Effector memory CD8-positive, alpha-beta T cell (primary cell): Measurements from ENCODE around the gene SCN10A.

ENCODE experiments used
- ATAC-seq: fragments of 150-1000 bp; cut with Tn5 transposase; replicated peaks from 2 replicates; pipeline ENCODE4 v1.10.0; 2021; ENCODE audit warnings: mild to moderate bottlenecking, moderate library complexity
- DNase-seq, 3 experiments: peaks; one replicate each; pipeline ENCODE4 v3.0.0; 2021
- H3K27ac Mint-ChIP-seq, 2 donors: one replicate each; pipeline ENCODE4 v1.8.0; 2022; ENCODE audit warnings: mild to moderate bottlenecking in 2 of 2, mixed read lengths in 2 of 2, moderate library complexity in 2 of 2
- H3K27me3 Mint-ChIP-seq, 2 donors: one replicate each; pipeline ENCODE4 v1.8.0; 2022; ENCODE audit warnings: mixed read lengths in 2 of 2
- H3K36me3 Mint-ChIP-seq: one replicate; pipeline ENCODE4 v1.8.0; 2022; ENCODE audit warnings: mild to moderate bottlenecking, moderate library complexity, mixed read lengths; ENCODE audit not compliant: insufficient read depth
- H3K4me1 Mint-ChIP-seq, 2 donors: one replicate each; pipeline ENCODE4 v1.8.0; 2022; ENCODE audit warnings: low read depth in 2 of 2, mixed read lengths in 2 of 2
- H3K4me3 Mint-ChIP-seq, 2 donors: one replicate each; pipeline ENCODE4 v1.8.0; 2022; ENCODE audit warnings: mild to moderate bottlenecking in 2 of 2, mixed read lengths in 2 of 2, moderate library complexity in 2 of 2
- H3K9me3 Mint-ChIP-seq, 2 donors: one replicate each; pipeline ENCODE4 v1.8.0; 2022; ENCODE audit warnings: mixed read lengths in 2 of 2

Gene SCN10A

DNA sequence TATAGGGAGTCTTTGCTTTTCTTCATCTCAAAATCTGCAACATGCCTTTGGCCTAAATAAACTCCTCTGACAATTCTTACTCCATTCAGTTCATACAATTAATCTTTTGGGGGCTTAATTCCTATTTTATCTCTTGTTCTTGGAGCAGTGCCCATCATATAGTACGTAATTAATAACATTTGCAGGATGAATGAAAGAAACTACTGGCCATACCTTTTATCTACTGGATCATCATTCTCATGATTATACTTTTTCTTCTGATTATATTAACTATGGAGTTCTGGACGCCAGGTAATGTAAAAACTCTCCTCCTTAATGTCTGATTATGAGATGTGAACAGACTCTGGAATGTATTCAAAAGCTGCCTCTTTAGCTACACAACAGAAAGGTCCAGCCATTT is 120.0 kb downstream of the SCN10A start:
- H3K9me3 Mint-ChIP-seq = peaks cover 0 to 2% of the 10 kb centered on the region in 2 donors
- ATAC-seq (no peak), DNase-seq (no peak)
- H3K36me3 Mint-ChIP-seq = no peaks in the 10 kb centered on the region
- H3K27me3 Mint-ChIP-seq = peaks cover 17 to 24% of the 10 kb centered on the region in 2 donors
- H3K4me3 Mint-ChIP-seq = no peak overlapping the region
- no peaks in the 10 kb centered on the region for H3K4me1 Mint-ChIP-seq
- no peak overlapping the region for H3K27ac Mint-ChIP-seq

GRCh38 chr3:38690185-38690584 is 125.8 kb downstream of the SCN10A start:
- no peak for ATAC-seq
- peaks cover 5 to 10% of the 10 kb centered on the region in 2 donors for H3K27me3 Mint-ChIP-seq
- peaks cover 0 to 2% of the 10 kb centered on the region in 2 donors for H3K9me3 Mint-ChIP-seq
- H3K27ac Mint-ChIP-seq = no peak overlapping the region
- H3K36me3 Mint-ChIP-seq = no peaks in the 10 kb centered on the region
- H3K4me3 Mint-ChIP-seq = no peak overlapping the region
- H3K4me1 Mint-ChIP-seq = no peaks in the 10 kb centered on the region
- no peak for DNase-seq

GRCh38 chr3:38689774-38690173 is 126.2 kb downstream of the SCN10A start:
- ATAC-seq = no peak
- H3K27ac Mint-ChIP-seq = no peak overlapping the region

GRCh38 chr3:38689346-38689745 is 126.7 kb downstream of the SCN10A start:
- H3K27ac Mint-ChIP-seq = no peak overlapping the region
- no peak for DNase-seq
- H3K27me3 Mint-ChIP-seq = peaks cover 0 to 10% of the 10 kb centered on the region in 2 donors

More at GRCh38 chr3:38689774-38690173, 126.2 kb downstream of the SCN10A start:
- no peaks in the 10 kb centered on the region for H3K9me3 Mint-ChIP-seq
- no peak overlapping the region for H3K4me3 Mint-ChIP-seq
- H3K27me3 Mint-ChIP-seq = peaks cover under 1 to 10% of the 10 kb centered on the region in 2 donors
- H3K36me3 Mint-ChIP-seq = no peaks in the 10 kb centered on the region
- no peaks in the 10 kb centered on the region for H3K4me1 Mint-ChIP-seq
- no peak for DNase-seq

GRCh38 chr3:38687321-38687720 is 128.7 kb downstream of the SCN10A start:
- ATAC-seq (no peak), DNase-seq (no peak)
- no peaks in the 10 kb centered on the region for H3K4me1 Mint-ChIP-seq
- H3K27me3 Mint-ChIP-seq = peaks cover 0 to 20% of the 10 kb centered on the region in 2 donors
- H3K9me3 Mint-ChIP-seq = no peaks in the 10 kb centered on the region
- H3K36me3 Mint-ChIP-seq = no peaks in the 10 kb centered on the region
- H3K27ac Mint-ChIP-seq = no peak overlapping the region
- no peak overlapping the region for H3K4me3 Mint-ChIP-seq

More at GRCh38 chr3:38689346-38689745, 126.7 kb downstream of the SCN10A start:
- Mint-ChIP-seq H3K9me3 (no peaks in the 10 kb centered on the region), H3K4me3 (no peak overlapping the region), H3K36me3 (no peaks in the 10 kb centered on the region), H3K4me1 (no peaks in the 10 kb centered on the region)
- no peak for ATAC-seq

GRCh38 chr3:38684546-38684945 is 131.5 kb downstream of the SCN10A start:
- Mint-ChIP-seq H3K4me1 (no peaks in the 10 kb centered on the region), H3K27me3 (peaks cover 0 to 46% of the 10 kb centered on the region in 2 donors), H3K27ac (no peak overlapping the region), H3K36me3 (no peaks in the 10 kb centered on the region), H3K4me3 (no peak overlapping the region), H3K9me3 (no peaks in the 10 kb centered on the region)
- no peak for DNase-seq
- ATAC-seq = no peak

GRCh38 chr3:38669668-38670067 is 146.3 kb downstream of the SCN10A start:
- Mint-ChIP-seq H3K4me1 (no peaks in the 10 kb centered on the region), H3K27ac (no peak overlapping the region), H3K9me3 (no peaks in the 10 kb centered on the region), H3K27me3 (peaks cover 45 to 50% of the 10 kb centered on the region in 2 donors), H3K4me3 (no peak overlapping the region), H3K36me3 (no peaks in the 10 kb centered on the region)
- DNase-seq = no peak
- ATAC-seq = no peak

GRCh38 chr3:38662544-38662943 is 153.5 kb downstream of the SCN10A start:
- DNase-seq = no peak
- no peak for ATAC-seq
- no peak overlapping the region for H3K27ac Mint-ChIP-seq
- peaks cover 42 to 67% of the 10 kb centered on the region in 2 donors for H3K27me3 Mint-ChIP-seq
- H3K36me3 Mint-ChIP-seq = no peaks in the 10 kb centered on the region
- no peak overlapping the region for H3K4me3 Mint-ChIP-seq
- no peaks in the 10 kb centered on the region for H3K4me1 Mint-ChIP-seq
- H3K9me3 Mint-ChIP-seq = peaks cover 4 to 10% of the 10 kb centered on the region in 2 donors

DNA sequence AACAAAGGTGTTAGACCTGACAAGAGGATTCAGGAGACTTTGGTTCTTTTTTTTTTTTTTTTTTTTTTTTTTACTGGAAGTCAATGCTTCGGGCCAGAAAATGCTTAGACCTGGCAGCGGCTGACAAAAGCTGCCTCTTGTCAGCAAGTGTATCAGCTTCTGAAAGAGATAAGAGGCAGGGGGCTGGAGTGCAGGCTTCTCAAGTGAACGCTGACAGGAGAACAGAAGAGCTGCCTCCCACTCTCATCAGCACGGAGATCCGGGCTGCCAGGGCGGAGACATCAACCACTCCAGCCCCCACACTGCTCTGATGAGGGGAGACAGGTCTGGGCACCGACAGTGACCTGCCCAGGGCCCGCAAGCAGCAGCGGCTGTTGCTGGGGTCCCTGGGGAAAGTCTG is 157.2 kb downstream of the SCN10A start:
- peaks cover 4 to 10% of the 10 kb centered on the region in 2 donors for H3K9me3 Mint-ChIP-seq
- DNase-seq (no peak), ATAC-seq (no peak)
- H3K4me3 Mint-ChIP-seq = no peak overlapping the region
- peaks cover 40 to 67% of the 10 kb centered on the region in 2 donors for H3K27me3 Mint-ChIP-seq
- H3K27ac Mint-ChIP-seq = no peak overlapping the region
- peaks cover 0 to 4% of the 10 kb centered on the region in 2 donors for H3K4me1 Mint-ChIP-seq
- no peaks in the 10 kb centered on the region for H3K36me3 Mint-ChIP-seq

DNA sequence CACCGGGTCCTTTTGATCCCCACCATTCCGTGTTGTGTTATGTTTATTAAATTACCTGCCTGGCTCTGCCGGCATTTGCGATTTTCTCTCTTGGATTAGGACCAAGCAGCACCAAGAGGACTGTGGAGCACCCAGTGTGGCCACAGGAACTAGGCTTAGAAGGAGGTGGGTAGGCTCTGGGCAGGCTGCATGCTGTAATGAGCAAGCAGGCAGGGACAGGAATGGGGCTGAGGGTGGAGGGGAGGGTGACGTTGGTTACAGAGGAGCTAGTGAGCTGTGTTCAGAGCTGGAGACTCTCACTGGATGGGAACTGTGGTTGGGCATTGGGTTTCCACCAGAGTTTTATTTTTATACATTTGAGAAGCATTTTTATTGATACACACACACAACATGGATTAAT is 158.6 kb downstream of the SCN10A start:
- no peaks in the 10 kb centered on the region for H3K9me3 Mint-ChIP-seq
- H3K36me3 Mint-ChIP-seq = no peaks in the 10 kb centered on the region
- no peak overlapping the region for H3K4me3 Mint-ChIP-seq
- peaks cover 42 to 67% of the 10 kb centered on the region in 2 donors for H3K27me3 Mint-ChIP-seq
- H3K4me1 Mint-ChIP-seq = peaks cover 0 to 4% of the 10 kb centered on the region in 2 donors
- ATAC-seq = no peak
- no peak overlapping the region for H3K27ac Mint-ChIP-seq
- no peak for DNase-seq

- H3K27me3 Mint-ChIP-seq = peaks cover 46 to 70% of the 10 kb centered on the region in 2 donors
- H3K4me3 Mint-ChIP-seq = no peak overlapping the region
- H3K36me3 Mint-ChIP-seq = no peaks in the 10 kb centered on the region
- H3K4me1 Mint-ChIP-seq = peaks cover 0 to 4% of the 10 kb centered on the region in 2 donors
- H3K9me3 Mint-ChIP-seq = no peaks in the 10 kb centered on the region
- ATAC-seq = no peak
- H3K27ac Mint-ChIP-seq = no peak overlapping the region
- DNase-seq = no peak
Observed at GRCh38 chr3:38655708-38656300, 160.2 kb downstream of the SCN10A start.

DNA sequence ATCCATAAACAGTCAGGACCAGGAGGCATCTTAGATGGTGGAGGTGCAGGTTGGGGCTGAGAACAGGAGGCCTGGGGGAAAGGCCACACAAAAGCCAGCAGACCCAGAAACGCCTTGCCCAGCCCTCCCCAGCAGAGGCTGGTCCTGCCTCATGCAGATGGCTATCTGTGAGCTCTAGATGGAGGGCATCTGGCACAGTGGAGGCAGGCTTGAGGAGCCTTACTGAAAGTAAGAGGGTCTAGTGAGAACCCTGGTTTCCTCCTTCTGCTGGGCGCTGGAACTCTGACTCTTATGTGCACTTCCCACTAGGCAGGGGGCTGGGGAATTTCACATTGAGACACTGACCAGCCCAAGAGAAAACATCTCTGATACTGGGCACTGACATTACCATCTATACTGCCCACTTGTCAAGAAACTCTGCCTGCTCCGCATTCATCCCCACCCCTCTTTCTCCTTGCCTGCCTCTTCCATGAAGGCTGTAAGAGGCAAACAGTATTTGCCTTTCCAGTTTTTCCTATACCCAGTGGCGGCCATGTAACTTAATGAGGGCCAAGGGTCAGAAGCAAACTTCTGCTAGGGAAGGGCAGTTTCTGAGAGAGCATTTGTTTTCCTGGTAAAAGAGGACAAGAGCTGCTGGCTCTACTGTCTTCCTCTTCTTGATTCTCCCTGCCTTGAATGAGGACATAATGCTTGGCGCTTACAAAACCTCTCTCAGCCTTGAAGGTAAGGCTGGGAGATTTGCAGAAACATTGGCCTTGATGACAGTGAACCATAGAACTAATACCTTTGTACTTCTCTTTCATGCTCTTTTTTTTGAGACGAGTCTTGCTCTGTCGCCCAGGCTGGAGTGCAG is 162.1 kb downstream of the SCN10A start:
- Mint-ChIP-seq H3K4me1 (peaks cover 0 to 4% of the 10 kb centered on the region in 2 donors), H3K9me3 (no peaks in the 10 kb centered on the region), H3K36me3 (no peaks in the 10 kb centered on the region), H3K4me3 (no peak overlapping the region), H3K27ac (no peak overlapping the region), H3K27me3 (peaks cover 35 to 58% of the 10 kb centered on the region in 2 donors)
- no peak for ATAC-seq
- no peak for DNase-seq

DNA sequence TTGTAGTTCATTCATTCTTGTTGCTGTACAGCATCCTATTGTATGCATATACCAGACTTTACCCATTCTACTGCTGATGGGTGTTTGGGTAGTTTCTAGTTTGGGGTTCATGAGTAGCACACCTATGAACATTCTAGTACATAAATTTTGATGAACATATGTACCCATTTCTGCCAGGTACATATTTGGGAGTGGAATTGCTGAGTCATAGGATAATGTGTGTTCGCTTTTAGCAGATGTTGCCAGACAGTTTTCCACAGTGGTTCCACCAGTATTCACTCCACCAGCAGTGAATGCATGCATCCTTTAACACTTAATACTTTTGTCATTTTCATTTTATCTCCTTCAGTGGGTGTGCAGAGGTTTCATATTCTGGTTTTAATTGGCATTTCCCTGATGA is 163.1 kb downstream of the SCN10A start:
- no peaks in the 10 kb centered on the region for H3K9me3 Mint-ChIP-seq

More for the DNA sequence above, 163.1 kb downstream of the SCN10A start:
- ATAC-seq (no peak), DNase-seq (no peak)
- Mint-ChIP-seq H3K27ac (no peak overlapping the region), H3K27me3 (peaks cover 35 to 48% of the 10 kb centered on the region in 2 donors), H3K4me3 (no peak overlapping the region), H3K36me3 (no peaks in the 10 kb centered on the region), H3K4me1 (peaks cover 0 to 9% of the 10 kb centered on the region in 2 donors)
